ENCODE results near the gene UQCC5. TPM values are rescaled to one million over a fixed set of nuclear protein-coding genes. Genes with fewer than 3 reads are reported as not detected.

The UQCC5 gene
- total and polyA plus RNA-seq, 8 donors: 1.3 to 58.5 (median 24.0) TPM; not detected in 2

GRCh38 chr3:52492059-52492458 is 44.3 kb upstream of the UQCC5 start:
- WGBS, 5 donors: 92 to 98% (median 92%) methylated on average over 7 to 21 of the region's 21 CpGs
- no peak overlapping the region for H3K4me3 ChIP-seq
- no peak overlapping the region for H3K27ac ChIP-seq
- peaks cover 5 to 69% (median 22%) of the 10 kb centered on the region in 4 donors for H3K4me1 ChIP-seq
- H3K9me3 ChIP-seq: no peaks in the 10 kb centered on the region
- no peak for DNase-seq
- intact Hi-C loops (cut with DNase I; ENCODE audit: low total_unique reads): no loop called here
- no peak for TF ChIP-seq POLR2AphosphoS5 (IDR thresholded peaks at IDR 0.05)
- no peak for TF ChIP-seq EP300 (IDR thresholded peaks at IDR 0.05)
- TF ChIP-seq POLR2A (IDR thresholded peaks at IDR 0.05): no peak
- TF ChIP-seq, protein P1, sequence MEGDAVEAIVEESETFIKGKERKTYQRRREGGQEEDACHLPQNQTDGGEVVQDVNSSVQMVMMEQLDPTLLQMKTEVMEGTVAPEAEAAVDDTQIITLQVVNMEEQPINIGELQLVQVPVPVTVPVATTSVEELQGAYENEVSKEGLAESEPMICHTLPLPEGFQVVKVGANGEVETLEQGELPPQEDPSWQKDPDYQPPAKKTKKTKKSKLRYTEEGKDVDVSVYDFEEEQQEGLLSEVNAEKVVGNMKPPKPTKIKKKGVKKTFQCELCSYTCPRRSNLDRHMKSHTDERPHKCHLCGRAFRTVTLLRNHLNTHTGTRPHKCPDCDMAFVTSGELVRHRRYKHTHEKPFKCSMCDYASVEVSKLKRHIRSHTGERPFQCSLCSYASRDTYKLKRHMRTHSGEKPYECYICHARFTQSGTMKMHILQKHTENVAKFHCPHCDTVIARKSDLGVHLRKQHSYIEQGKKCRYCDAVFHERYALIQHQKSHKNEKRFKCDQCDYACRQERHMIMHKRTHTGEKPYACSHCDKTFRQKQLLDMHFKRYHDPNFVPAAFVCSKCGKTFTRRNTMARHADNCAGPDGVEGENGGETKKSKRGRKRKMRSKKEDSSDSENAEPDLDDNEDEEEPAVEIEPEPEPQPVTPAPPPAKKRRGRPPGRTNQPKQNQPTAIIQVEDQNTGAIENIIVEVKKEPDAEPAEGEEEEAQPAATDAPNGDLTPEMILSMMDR (IDR thresholded peaks at IDR 0.05): no peak
- peaks cover 64 to 70% (median 67%) of the 10 kb centered on the region in 4 donors for H3K36me3 ChIP-seq
- H3K27me3 ChIP-seq: no peaks in the 10 kb centered on the region

DNA sequence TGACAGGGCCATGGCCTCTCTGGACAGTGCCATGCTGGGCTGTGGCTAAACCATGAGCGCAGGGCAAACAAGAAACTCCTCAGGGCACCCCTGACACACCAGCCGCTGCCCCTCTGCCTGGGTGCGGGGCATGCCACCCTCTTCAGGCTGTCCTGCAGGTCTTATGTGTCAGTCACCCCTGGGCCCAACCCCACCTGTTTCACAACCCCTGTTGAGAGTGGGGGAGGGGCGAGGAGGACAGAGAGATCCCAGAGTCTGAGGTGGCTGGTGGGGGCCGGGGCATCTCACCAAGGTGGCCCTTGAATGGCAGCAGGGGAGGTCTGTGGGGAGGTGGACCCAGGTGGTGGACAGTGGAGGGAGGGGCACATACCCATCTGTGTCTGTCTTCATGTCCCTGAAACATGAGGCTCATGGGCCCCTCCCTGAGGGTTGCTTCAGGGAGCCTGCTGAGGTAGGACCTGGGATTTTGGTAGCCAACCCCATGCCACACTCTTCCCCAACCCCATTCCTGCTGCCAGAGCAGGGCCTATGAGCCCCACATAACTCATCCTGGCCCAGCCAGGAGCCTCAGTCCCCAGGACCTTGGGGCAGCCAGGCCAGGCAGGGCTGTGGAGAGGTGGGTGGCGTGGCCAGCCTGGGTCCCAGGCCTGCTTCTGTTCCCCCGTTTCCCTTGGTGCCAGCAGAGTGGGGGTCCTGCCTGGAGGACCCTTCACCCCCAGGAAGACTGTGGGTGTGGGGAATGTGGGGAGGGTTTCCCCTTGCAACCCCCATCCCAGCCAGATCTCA is 43.0 kb upstream of the UQCC5 start:
- no peak overlapping the region for H3K4me3 ChIP-seq
- no peaks in the 10 kb centered on the region for H3K27me3 ChIP-seq
- DNase-seq: no peak
- intact Hi-C loops (cut with DNase I; ENCODE audit: low total_unique reads): no loop called here
- WGBS, 5 donors: 87 to 93% (median 91%) methylated on average over 5 to 7 of the region's 7 CpGs
- H3K9me3 ChIP-seq: no peaks in the 10 kb centered on the region
- peak overlapping the region in 1 of 5 donors; percentile 14 for H3K27ac ChIP-seq
- peaks cover 50 to 56% (median 53%) of the 10 kb centered on the region in 4 donors for H3K36me3 ChIP-seq
- H3K4me1 ChIP-seq: peaks cover 5 to 78% (median 24%) of the 10 kb centered on the region in 4 donors
- TF ChIP-seq POLR2A (IDR thresholded peaks at IDR 0.05) (no peak), EP300 (IDR thresholded peaks at IDR 0.05) (no peak)
- TF ChIP-seq, protein P1 (IDR thresholded peaks at IDR 0.05): no peak

- no peak for DNase-seq
- Histone ChIP-seq H3K27me3 (no peaks in the 10 kb centered on the region), H3K4me1 (peaks cover 5 to 87% (median 25%) of the 10 kb centered on the region in 4 donors), H3K36me3 (peaks cover 40 to 46% (median 43%) of the 10 kb centered on the region in 4 donors), H3K9me3 (no peaks in the 10 kb centered on the region), H3K27ac (peak overlapping the region in 4 of 5 donors; percentile 54 to 79 (median 72)), H3K4me3 (no peak overlapping the region)
- TF ChIP-seq POLR2AphosphoS5 (IDR thresholded peaks at IDR 0.05) (no peak), EP300 (IDR thresholded peaks at IDR 0.05) (no peak), POLR2A (IDR thresholded peaks at IDR 0.05) (no peak)
- TF ChIP-seq, protein P1 (IDR thresholded peaks at IDR 0.05): no peak
- WGBS, 5 donors: 54 to 72% (median 71%) methylated on average over 5 to 7 of the region's 7 CpGs
- intact Hi-C loops (cut with DNase I; ENCODE audit: low total_unique reads): no loop called here
These were observed 42.0 kb upstream of the UQCC5 start for GRCh38 chr3:52494445-52494844.

DNA sequence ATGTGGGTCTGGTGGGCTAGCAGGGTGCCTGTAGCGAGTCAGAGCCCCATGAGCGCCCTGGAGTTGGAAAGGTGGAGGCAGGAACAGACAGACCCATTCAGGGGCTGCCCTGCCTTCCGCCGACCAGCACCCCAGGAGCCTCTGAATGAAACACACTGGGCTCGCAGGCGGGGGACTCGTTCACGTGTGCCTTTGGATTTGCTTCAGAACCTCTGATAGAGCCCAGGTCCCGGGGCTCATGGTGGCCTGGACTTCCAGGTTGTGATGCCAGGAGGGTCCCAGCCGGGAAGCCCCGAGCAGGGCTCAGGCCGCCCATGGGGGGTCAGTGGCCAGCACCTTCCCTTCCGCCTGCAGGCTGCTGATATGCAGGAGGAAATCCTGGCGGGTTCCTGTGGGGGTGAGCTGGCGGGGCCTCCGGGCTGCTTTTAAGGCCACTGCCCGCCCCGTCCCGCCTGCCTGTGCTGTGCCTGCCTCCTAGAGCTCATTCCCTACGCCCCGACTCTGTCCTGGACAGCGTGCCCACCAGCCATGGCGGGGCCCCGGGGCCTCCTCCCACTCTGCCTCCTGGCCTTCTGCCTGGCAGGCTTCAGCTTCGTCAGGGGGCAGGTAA is 41.4 kb upstream of the UQCC5 start, which contains the start of gene STAB1:
Gene STAB1, plus strand, starts transcription at position 453 of the 610 bp plus-strand sequence. Its CDS starts 76 bp downstream, at position 529.
- Histone ChIP-seq H3K4me1 (peaks cover 5 to 81% (median 24%) of the 10 kb centered on the region in 4 donors), H3K9me3 (no peaks in the 10 kb centered on the region), H3K27me3 (no peaks in the 10 kb centered on the region), H3K27ac (peak within 1 kb of the TSS in 4 of 5 donors; percentile 54 to 79 (median 72)), H3K4me3 (peak within 1 kb of the TSS; percentile 21 to 38 (median 32)), H3K36me3 (peaks cover 34 to 41% (median 38%) of the 10 kb centered on the region in 4 donors)
- intact Hi-C loops (cut with DNase I; ENCODE audit: low total_unique reads): no loop called here
- WGBS, 5 donors: 52 to 64% (median 54%) methylated on average over 4 to 25 of the region's 25 CpGs
- DNase-seq: peak in 1 of 2 donors; percentile 64
- no peak for TF ChIP-seq EP300 (IDR thresholded peaks at IDR 0.05)
- TF ChIP-seq, protein P1 (IDR thresholded peaks at IDR 0.05): no peak
- peak in 1 of 3 donors; percentile 26 for TF ChIP-seq POLR2AphosphoS5 (IDR thresholded peaks at IDR 0.05)
- no peak for TF ChIP-seq POLR2A (IDR thresholded peaks at IDR 0.05)

Data from stomach (tissue), 9 donors.